Renal cortex interstitium (tissue), 15 donors: ENCODE data around the gene EIF2A. TPM values are rescaled to one million over a fixed set of nuclear protein-coding genes. Genes with fewer than 3 reads are reported as not detected.
"Not testable (repeated sequence)": the region's sequence is repeated elsewhere in the genome, so short reads cannot be mapped to it uniquely, and the experiment has no call there.

Experiments
- DNase-seq, 11 donors: peaks; one replicate each; pipeline ENCODE4 v3.0.0-alpha.2; 2013; ENCODE audit warnings: low read depth in 9 of 11, low spot score in 4 of 11; ENCODE audit errors: extremely low read depth in 1 of 11
- long read RNA-seq, 16 experiments: transcript quantifications; one replicate each; lab custom pipeline, GENCODE V29; 2026
- polyA plus RNA-seq, 3 donors: library from polyadenylated mRNA; unstranded; fragments of 120-200 nt; gene quantifications; one replicate each; pipeline ENCODE4 v1.2.1, GENCODE V29; 2013; ENCODE audit not compliant: insufficient read length in 3 of 3

Gene EIF2A
- 100 to 1,000 TPM; 133 to 189 (median 185) TPM for polyA plus RNA-seq
- long read RNA-seq, donor 1, transcript EIF2A-203 (14 exons, 2,198 nt), result major isoform, 5 of 41 reads
- long read RNA-seq, donor 1, partial matches to known transcripts, result 28 of 41 reads
- long read RNA-seq, donor 1, other reads (novel, unspliced or antisense), result 5 of 41 reads
- long read RNA-seq, donor 2, transcript EIF2A-203 (14 exons, 2,198 nt), result major isoform, 13 of 29 reads
- long read RNA-seq, donor 2, partial matches to known transcripts, result 11 of 29 reads
- long read RNA-seq, donor 2, other reads (novel, unspliced or antisense), result 0 of 29 reads
- long read RNA-seq, donor 3, transcript EIF2A-203 (14 exons, 2,198 nt), result major isoform, 22 of 54 reads
- long read RNA-seq, donor 3, partial matches to known transcripts, result 15 of 54 reads
- long read RNA-seq, donor 3, other reads (novel, unspliced or antisense), result 10 of 54 reads
- long read RNA-seq, donor 4, transcript EIF2A-203 (14 exons, 2,198 nt), result major isoform, 9 of 31 reads
- long read RNA-seq, donor 4, partial matches to known transcripts, result 19 of 31 reads
- long read RNA-seq, donor 4, other reads (novel, unspliced or antisense), result 0 of 31 reads
- long read RNA-seq, donor 5, result 0 reads
- long read RNA-seq, donor 6, transcript EIF2A-203 (14 exons, 2,198 nt), result major isoform, 7 of 34 reads
- long read RNA-seq, donor 6, partial matches to known transcripts, result 21 of 34 reads
- long read RNA-seq, donor 6, other reads (novel, unspliced or antisense), result 0 of 34 reads
- long read RNA-seq, donor 7, transcript EIF2A-203 (14 exons, 2,198 nt), result major isoform, 13 of 41 reads
- long read RNA-seq, donor 7, partial matches to known transcripts, result 25 of 41 reads
- long read RNA-seq, donor 7, other reads (novel, unspliced or antisense), result 0 of 41 reads
- long read RNA-seq, donor 8, transcript EIF2A-210 (6 exons, 1,010 nt), result minor isoform, 10 of 113 reads
- long read RNA-seq, donor 8, transcript EIF2A-203 (14 exons, 2,198 nt), result major isoform, 18 of 113 reads
- long read RNA-seq, donor 8, partial matches to known transcripts, result 84 of 113 reads
- long read RNA-seq, donor 8, other reads (novel, unspliced or antisense), result 0 of 113 reads
- long read RNA-seq, donor 9, transcript EIF2A-203 (14 exons, 2,198 nt), result major isoform, 11 of 16 reads
- long read RNA-seq, donor 9, transcript EIF2A-210 (6 exons, 1,010 nt), result minor isoform, 5 of 16 reads
- long read RNA-seq, donor 9, partial matches to known transcripts, result 0 of 16 reads
- long read RNA-seq, donor 9, other reads (novel, unspliced or antisense), result 0 of 16 reads
- long read RNA-seq, donor 10, transcript EIF2A-203 (14 exons, 2,198 nt), result major isoform, 15 of 58 reads
- long read RNA-seq, donor 10, partial matches to known transcripts, result 35 of 58 reads
- long read RNA-seq, donor 10, other reads (novel, unspliced or antisense), result 5 of 58 reads
- long read RNA-seq, donor 11, partial matches to known transcripts, result 0 of 13 reads
- long read RNA-seq, donor 11, other reads (novel, unspliced or antisense), result 5 of 13 reads
- long read RNA-seq, donor 12, partial matches to known transcripts, result 8 of 15 reads
- long read RNA-seq, donor 12, other reads (novel, unspliced or antisense), result 0 of 15 reads
- long read RNA-seq, donor 13, transcript EIF2A-203 (14 exons, 2,198 nt), result major isoform, 18 of 71 reads
- long read RNA-seq, donor 13, transcript EIF2A-210 (6 exons, 1,010 nt), result minor isoform, 8 of 71 reads
- long read RNA-seq, donor 13, partial matches to known transcripts, result 45 of 71 reads
- long read RNA-seq, donor 13, other reads (novel, unspliced or antisense), result 0 of 71 reads
- long read RNA-seq, donor 14, transcript EIF2A-203 (14 exons, 2,198 nt), result major isoform, 6 of 15 reads
- long read RNA-seq, donor 14, partial matches to known transcripts, result 0 of 15 reads
- long read RNA-seq, donor 14, other reads (novel, unspliced or antisense), result 6 of 15 reads
- long read RNA-seq, donor 15, transcript EIF2A-203 (14 exons, 2,198 nt), result major isoform, 5 of 5 reads
- long read RNA-seq, donor 15, partial matches to known transcripts, result 0 of 5 reads
- long read RNA-seq, donor 15, other reads (novel, unspliced or antisense), result 0 of 5 reads
- long read RNA-seq, donor 16, transcript EIF2A-210 (6 exons, 1,010 nt), result minor isoform, 6 of 81 reads
- long read RNA-seq, donor 16, transcript EIF2A-203 (14 exons, 2,198 nt), result major isoform, 28 of 81 reads
- long read RNA-seq, donor 16, partial matches to known transcripts, result 33 of 81 reads
- long read RNA-seq, donor 16, other reads (novel, unspliced or antisense), result 9 of 81 reads

GRCh38 chr3:150546226-150547044 is at the start of gene EIF2A, which contains the start of gene SERP1:
Gene EIF2A (plus strand): TSS chr3:150546787. CDS start chr3:150546803, 16 bp downstream.
Gene SERP1 (minus strand): TSS chr3:150546496. CDS start chr3:150546135, 361 bp downstream.
- peak; percentile 98 to 100 (median 99) for DNase-seq

GRCh38 chr3:150497956-150498355 is 48.6 kb upstream of the EIF2A start:
- no peak for DNase-seq

GRCh38 chr3:150500960-150501359 is 45.6 kb upstream of the EIF2A start:
- not testable (repeated sequence) for DNase-seq

GRCh38 chr3:150503402-150504099 is 43.0 kb upstream of the EIF2A start:
- DNase-seq, result no peak

GRCh38 chr3:150504483-150504882 is 42.1 kb upstream of the EIF2A start:
- DNase-seq, result no peak

- DNase-seq, result no peak
These were observed 38.2 kb upstream of the EIF2A start for GRCh38 chr3:150508401-150508800.

- no peak for DNase-seq
These were observed 36.8 kb upstream of the EIF2A start for GRCh38 chr3:150509780-150510179.

- no peak for DNase-seq
These were observed 35.3 kb upstream of the EIF2A start for GRCh38 chr3:150511122-150511821.

GRCh38 chr3:150515210-150515609 is 31.4 kb upstream of the EIF2A start:
- DNase-seq, result no peak

GRCh38 chr3:150519026-150519425 is 27.6 kb upstream of the EIF2A start:
- no peak for DNase-seq

GRCh38 chr3:150520408-150520807 is 26.2 kb upstream of the EIF2A start:
- DNase-seq, result no peak

- peak in 2 of 11 donors; percentile 29 to 31 for DNase-seq
These were observed 25.1 kb upstream of the EIF2A start for GRCh38 chr3:150521463-150521862.

GRCh38 chr3:150523538-150523937 is 23.0 kb upstream of the EIF2A start:
- DNase-seq, result no peak

GRCh38 chr3:150527464-150528255 is 18.9 kb upstream of the EIF2A start:
- DNase-seq, result no peak
